ENCODE data around the gene DOC2A. TPM values are rescaled to one million over a fixed set of nuclear protein-coding genes. Genes with fewer than 3 reads are reported as not detected.

The DOC2A gene
- total and polyA plus RNA-seq, 9 of the 15 experiments (the other 6 are each of a cell fraction or from before 2014, with no cell fraction given): 0.03 to 0.38 (median 0.28) TPM; not detected in 1

DNA sequence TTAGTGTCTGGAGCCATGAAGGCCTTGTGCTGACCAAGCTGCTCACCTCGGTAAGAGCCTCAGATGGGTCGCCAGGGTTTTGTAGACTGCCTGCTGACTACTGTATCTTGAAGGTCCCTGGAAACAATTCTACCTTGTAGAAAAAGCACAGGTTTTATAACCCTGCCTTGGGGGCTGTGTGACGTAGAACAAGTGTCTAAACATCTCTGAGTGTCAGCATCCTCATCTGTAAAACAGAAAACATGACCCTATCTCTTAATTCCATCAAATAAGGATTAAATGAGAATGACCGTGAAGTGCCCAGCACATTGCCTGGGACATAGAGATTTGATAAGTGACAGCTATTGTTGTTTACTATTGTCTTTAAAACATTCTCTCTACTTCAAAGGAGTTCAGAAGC lies 42.6 kb downstream of the DOC2A start:
- FAIRE-seq (no peak), ATAC-seq (no peak), DNase-seq (ENCODE audit: extremely low read depth in 1 of 4, low spot score in 3 of 4) (no peak)
- Histone ChIP-seq H3K9me1 (ENCODE audit: control insufficient read depth, insufficient read depth, low read length) (no peaks in the 10 kb centered on the region), H3K79me2 (ENCODE audit: control insufficient read depth, insufficient read depth, low read length) (no peaks in the 10 kb centered on the region), H3K36me3 (ENCODE audit: control insufficient read depth, insufficient read depth, low read length) (peaks cover 40% of the 10 kb centered on the region), H3K4me3 (no peak overlapping the region), H3K27ac (ENCODE audit: extremely low read depth, low read depth, low read length) (no peak overlapping the region), H4K20me1 (replicated peaks; ENCODE audit: control insufficient read depth, insufficient read depth, low read length) (no peaks in the 10 kb centered on the region), H3K4me2 (ENCODE audit: insufficient read depth, low read length) (no peak overlapping the region), H3K9ac (ENCODE audit: insufficient read depth in 1 of 2, low read depth in 2 of 2, low read length in 2 of 2) (no peak overlapping the region), H3K4me1 (replicated peaks in 1 of 2; ENCODE audit: control insufficient read depth in 2 of 2, insufficient read depth in 2 of 2, low read length in 2 of 2) (peaks cover 3 to 5% of the 10 kb centered on the region in 2 experiments; a peak in 4 of 5 replicates), H3K27me3 (ENCODE audit: control insufficient read depth in 2 of 2, insufficient read depth in 2 of 2, low read length in 2 of 2) (no peaks in the 10 kb centered on the region), H2AFZ (ENCODE audit: low read depth, low read length) (no peak overlapping the region), H3K9me3 (replicated peaks; ENCODE audit: control insufficient read depth, insufficient read depth, low read depth, low read length) (no peaks in the 10 kb centered on the region; the same call in 1 of the 2 replicates)
- intact Hi-C loops (cut with micrococcal nuclease): no loop called here
- CTCF ChIA-PET (ENCODE audit: low intra/inter-chr PET ratio): no interaction called here
- POLR2A ChIA-PET: no interaction called here
- BruUV-seq (replicated peaks): no TSS peak
- in situ Hi-C loops (cut with MboI): no loop called here
- TF ChIP-seq RBM25 (IDR thresholded peaks at IDR 0.05; ENCODE audit: low read depth, low read length, severe bottlenecking) (peak; percentile 79), TAF7 (tag; IDR thresholded peaks at IDR 0.05) (no peak), TCFL5 (CRISPR knock-in tag; conservative IDR thresholded peaks at IDR 0.05) (no peak), HCFC1 (IDR thresholded peaks at IDR 0.05; ENCODE audit: low read depth, low read length) (no peak), ZFP36 (IDR thresholded peaks at IDR 0.05; ENCODE audit: low read depth, low read length, partially characterized antibody) (peak; percentile 5), BRD4 (IDR thresholded peaks at IDR 0.05) (no peak), BCOR (IDR thresholded peaks at IDR 0.05) (peak; percentile 52; the same call in 1 of the 2 replicates), ZNF778 (CRISPR knock-in tag; IDR thresholded peaks at IDR 0.05) (no peak), CHD2 (IDR thresholded peaks at IDR 0.05; ENCODE audit: low read depth, low read length) (no peak), HDAC2 (IDR thresholded peaks at IDR 0.05) (no peak)
- TF ChIP-seq, protein P1, sequence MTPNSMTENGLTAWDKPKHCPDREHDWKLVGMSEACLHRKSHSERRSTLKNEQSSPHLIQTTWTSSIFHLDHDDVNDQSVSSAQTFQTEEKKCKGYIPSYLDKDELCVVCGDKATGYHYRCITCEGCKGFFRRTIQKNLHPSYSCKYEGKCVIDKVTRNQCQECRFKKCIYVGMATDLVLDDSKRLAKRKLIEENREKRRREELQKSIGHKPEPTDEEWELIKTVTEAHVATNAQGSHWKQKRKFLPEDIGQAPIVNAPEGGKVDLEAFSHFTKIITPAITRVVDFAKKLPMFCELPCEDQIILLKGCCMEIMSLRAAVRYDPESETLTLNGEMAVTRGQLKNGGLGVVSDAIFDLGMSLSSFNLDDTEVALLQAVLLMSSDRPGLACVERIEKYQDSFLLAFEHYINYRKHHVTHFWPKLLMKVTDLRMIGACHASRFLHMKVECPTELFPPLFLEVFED (CRISPR knock-in tag; conservative IDR thresholded peaks at IDR 0.05): no peak
- 68% methylated on average over 4 of the region's 4 CpGs for WGBS (ENCODE audit: insufficient coverage, low coverage, missing lambda C conversion rate)
